ENCODE data around the gene SCFD2. TPM values are rescaled to one million over a fixed set of nuclear protein-coding genes. Genes with fewer than 3 reads are reported as not detected.
"Not testable (repeated sequence)": the region's sequence is repeated elsewhere in the genome, so short reads cannot be mapped to it uniquely, and the experiment has no call there.

The SCFD2 gene
- total RNA-seq, 1 donor from 2014 or later, result 20.8 TPM

GRCh38 chr4:53346392-53346791 is 19.5 kb downstream of the SCFD2 start:
- not testable (repeated sequence) for DNase-seq (ENCODE audit: low read depth, low spot score)

GRCh38 chr4:53340145-53340544 is 25.7 kb downstream of the SCFD2 start:
- not testable (repeated sequence) for DNase-seq (ENCODE audit: low read depth, low spot score)

- not testable (repeated sequence) for DNase-seq (ENCODE audit: low read depth, low spot score)
Observed at GRCh38 chr4:53334916-53335315, 30.9 kb downstream of the SCFD2 start.

GRCh38 chr4:53326535-53326934 is 39.3 kb downstream of the SCFD2 start:
- DNase-seq (ENCODE audit: low read depth, low spot score), result no peak

GRCh38 chr4:53322696-53323095 is 43.2 kb downstream of the SCFD2 start:
- no peak for DNase-seq (ENCODE audit: low read depth, low spot score)

GRCh38 chr4:53321984-53322289 is 43.9 kb downstream of the SCFD2 start:
- no peak for DNase-seq (ENCODE audit: low read depth, low spot score)

- peak; percentile 83 for DNase-seq (ENCODE audit: low read depth, low spot score)
Observed at GRCh38 chr4:53321151-53321983, 44.5 kb downstream of the SCFD2 start.

- no peak for DNase-seq (ENCODE audit: low read depth, low spot score)
Observed at GRCh38 chr4:53315300-53315699, 50.6 kb downstream of the SCFD2 start.

GRCh38 chr4:53314252-53314651 is 51.6 kb downstream of the SCFD2 start:
- DNase-seq (ENCODE audit: low read depth, low spot score), result no peak

GRCh38 chr4:53313510-53313909 is 52.4 kb downstream of the SCFD2 start:
- DNase-seq (ENCODE audit: low read depth, low spot score), result no peak

- DNase-seq (ENCODE audit: low read depth, low spot score), result no peak
Observed at GRCh38 chr4:53309321-53310040, 56.4 kb downstream of the SCFD2 start.

GRCh38 chr4:53307819-53308780 is 57.8 kb downstream of the SCFD2 start:
- DNase-seq (ENCODE audit: low read depth, low spot score), result no peak

- no peak for DNase-seq (ENCODE audit: low read depth, low spot score)
Observed at GRCh38 chr4:53307210-53307609, 58.7 kb downstream of the SCFD2 start.

GRCh38 chr4:53306729-53307128 is 59.1 kb downstream of the SCFD2 start:
- no peak for DNase-seq (ENCODE audit: low read depth, low spot score)

GRCh38 chr4:53292209-53292608 is 73.7 kb downstream of the SCFD2 start:
- not testable (repeated sequence) for DNase-seq (ENCODE audit: low read depth, low spot score)

- DNase-seq (ENCODE audit: low read depth, low spot score), result no peak
Observed at GRCh38 chr4:53281438-53281837, 84.4 kb downstream of the SCFD2 start.

GRCh38 chr4:53280846-53281245 is 85.0 kb downstream of the SCFD2 start:
- DNase-seq (ENCODE audit: low read depth, low spot score), result no peak

- DNase-seq (ENCODE audit: low read depth, low spot score), result no peak
Observed at GRCh38 chr4:53274609-53275268, 91.1 kb downstream of the SCFD2 start.

- no peak for DNase-seq (ENCODE audit: low read depth, low spot score)
Observed at GRCh38 chr4:53273726-53274125, 92.1 kb downstream of the SCFD2 start.

- no peak for DNase-seq (ENCODE audit: low read depth, low spot score)
Observed at GRCh38 chr4:53267026-53267425, 98.8 kb downstream of the SCFD2 start.

GRCh38 chr4:53255986-53256385 is 109.9 kb downstream of the SCFD2 start:
- DNase-seq (ENCODE audit: low read depth, low spot score), result not testable (repeated sequence)

Data from pulmonary artery endothelial cell (primary cell).